ENCODE measurements around the gene IFNA21. TPM values are rescaled to one million over a fixed set of nuclear protein-coding genes. Genes with fewer than 3 reads are reported as not detected.
"Not testable (repeated sequence)": the region's sequence is repeated elsewhere in the genome, so short reads cannot be mapped to it uniquely, and the experiment has no call there.

Gene IFNA21
- polyA plus RNA-seq, 1 donor from 2014 or later: not detected

DNA sequence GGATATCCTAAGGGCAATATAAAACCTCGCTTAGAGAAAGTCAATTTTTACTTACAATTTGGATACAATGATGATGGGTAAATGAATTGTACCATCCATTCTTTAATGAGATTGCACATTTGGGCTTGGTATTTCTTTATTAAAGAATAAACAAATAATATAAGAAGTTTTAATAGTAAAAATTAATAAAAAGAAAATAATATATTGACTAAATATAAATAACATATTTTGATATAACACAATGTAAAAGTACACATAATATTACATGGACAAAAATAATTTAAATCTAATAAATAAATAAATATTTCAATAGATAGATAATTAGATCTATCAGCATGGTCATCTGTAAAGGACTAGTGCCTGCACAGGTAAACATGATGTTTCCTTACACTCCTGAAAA is 944 bp downstream of the IFNA21 start:
- Mint-ChIP-seq H3K27me3 (peaks cover 4% of the 10 kb centered on the region), H3K4me1 (peaks cover 0 to 5% (median 2%) of the 10 kb centered on the region in 3 donors), H3K9me3 (no peaks in the 10 kb centered on the region), H3K27ac (no peak overlapping the region), H3K4me3 (no peak overlapping the region), H3K36me3 (no peaks in the 10 kb centered on the region)

DNA sequence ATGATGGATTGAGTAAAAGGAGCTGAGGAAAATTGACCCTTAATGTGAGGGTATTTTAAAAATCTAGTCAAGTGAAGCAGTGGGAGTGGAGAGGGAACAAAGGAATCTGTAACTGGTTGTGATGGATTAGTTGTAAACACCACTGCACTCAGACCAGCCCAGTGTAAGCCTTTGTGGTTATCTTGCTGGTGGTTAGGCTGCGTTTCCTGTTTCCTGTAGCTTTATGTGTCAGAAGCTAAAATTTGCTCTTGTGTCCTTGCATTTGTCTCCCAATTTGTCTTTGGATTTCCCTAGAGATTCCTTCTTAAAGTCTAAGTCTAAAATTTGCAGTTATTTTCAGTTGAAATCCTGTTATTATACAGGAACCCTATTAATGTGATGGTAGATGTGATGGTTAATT is 6.3 kb downstream of the IFNA21 start:
- Mint-ChIP-seq H3K27me3 (peaks cover 3% of the 10 kb centered on the region), H3K4me3 (no peak overlapping the region), H3K9me3 (peaks cover 0 to 3% (median 0%) of the 10 kb centered on the region in 3 donors), H3K36me3 (no peaks in the 10 kb centered on the region), H3K4me1 (peaks cover 2 to 12% (median 5%) of the 10 kb centered on the region in 3 donors), H3K27ac (no peak overlapping the region)

DNA sequence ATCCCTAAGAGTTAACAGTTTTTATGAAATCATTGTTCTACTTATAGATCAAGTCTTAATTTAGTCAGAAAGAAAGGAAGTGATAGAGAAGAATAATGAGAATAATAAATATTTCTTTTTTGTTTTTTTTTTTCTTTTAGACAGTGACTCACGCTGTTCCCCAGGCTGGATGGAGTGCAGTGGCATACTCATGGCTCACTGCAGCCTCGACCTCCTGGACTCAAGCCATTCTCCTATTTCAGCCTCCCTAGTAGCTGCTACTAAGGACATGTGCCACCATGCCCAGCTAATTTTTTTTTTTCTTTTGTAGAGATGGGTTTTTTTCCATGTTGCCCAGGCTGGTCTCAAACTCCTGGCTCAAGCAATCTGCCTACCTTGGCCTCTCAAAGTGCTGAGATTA is 11.0 kb downstream of the IFNA21 start:
- H3K9me3 Mint-ChIP-seq: peaks cover 0 to 3% (median 0%) of the 10 kb centered on the region in 3 donors
- no peak overlapping the region for H3K4me3 Mint-ChIP-seq
- no peaks in the 10 kb centered on the region for H3K36me3 Mint-ChIP-seq
- H3K27ac Mint-ChIP-seq: no peak overlapping the region
- H3K27me3 Mint-ChIP-seq: peaks cover 3% of the 10 kb centered on the region
- peaks cover 0 to 7% (median 5%) of the 10 kb centered on the region in 3 donors for H3K4me1 Mint-ChIP-seq

DNA sequence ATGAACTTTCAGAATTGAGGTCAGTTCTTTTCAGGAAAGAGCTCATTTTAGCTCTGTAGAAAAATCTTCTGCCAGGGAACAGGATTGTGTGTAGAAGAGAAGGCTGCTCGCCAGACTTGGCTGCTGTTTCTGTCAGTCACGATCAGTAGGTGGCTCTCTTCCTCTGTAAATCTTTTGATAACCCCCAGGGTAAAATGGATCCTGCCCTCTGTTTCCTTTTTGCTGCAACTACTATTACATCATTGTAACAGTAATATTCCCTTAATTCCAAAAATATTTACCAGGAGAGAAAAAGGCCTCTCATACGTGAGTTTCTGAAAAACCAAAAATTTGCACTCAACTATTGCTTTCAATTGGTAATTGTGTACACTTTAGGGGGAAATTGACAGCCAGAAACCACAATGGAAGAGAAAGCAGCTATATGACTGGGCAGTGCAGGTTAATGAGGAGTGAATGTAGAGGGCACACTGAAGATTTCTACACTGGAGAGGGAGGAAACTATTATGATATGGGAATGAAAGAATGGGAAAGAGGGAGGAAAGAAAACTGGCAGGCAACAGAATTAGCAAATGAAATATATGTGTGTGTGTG is 12.3 kb downstream of the IFNA21 start:
- Mint-ChIP-seq H3K27me3 (peaks cover 3% of the 10 kb centered on the region), H3K9me3 (peaks cover 0 to 3% (median under 1%) of the 10 kb centered on the region in 3 donors), H3K4me1 (peaks cover 0 to 2% (median 0%) of the 10 kb centered on the region in 3 donors), H3K27ac (no peak overlapping the region), H3K4me3 (no peak overlapping the region), H3K36me3 (no peaks in the 10 kb centered on the region)

DNA sequence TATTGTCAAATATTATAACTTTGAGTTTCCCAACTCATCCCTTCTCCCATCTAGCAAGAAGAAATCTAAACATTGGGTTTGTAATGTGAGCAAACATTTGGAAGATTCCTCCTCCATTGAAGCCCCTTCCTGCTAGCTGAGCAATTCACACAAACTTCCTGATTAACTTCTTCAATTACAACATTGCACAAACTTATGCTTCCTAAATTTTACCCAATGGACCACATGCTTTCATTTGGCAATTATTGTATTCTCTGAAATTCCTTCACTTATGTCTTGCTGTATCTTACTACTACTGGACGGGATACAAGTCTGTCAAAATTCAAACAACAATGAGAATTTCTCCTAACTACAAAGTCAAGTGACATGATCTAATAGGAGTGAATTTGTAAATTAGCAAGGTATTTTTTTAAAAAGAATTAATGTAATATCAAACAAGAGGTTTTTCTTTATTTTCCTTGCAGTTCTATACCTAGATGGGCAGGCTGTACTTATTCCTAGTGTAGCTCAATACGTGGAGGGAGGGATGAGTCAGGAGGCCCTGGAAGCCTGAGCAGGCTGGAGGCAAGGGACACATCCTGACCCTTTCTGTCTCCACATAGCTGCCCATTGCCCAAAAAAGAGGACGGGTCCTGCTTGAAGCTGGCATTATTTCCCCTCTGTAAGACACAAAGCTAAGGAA is 13.0 kb downstream of the IFNA21 start:
- peaks cover 0 to 6% (median 4%) of the 10 kb centered on the region in 3 donors for H3K9me3 Mint-ChIP-seq
- no peaks in the 10 kb centered on the region for H3K36me3 Mint-ChIP-seq
- H3K4me1 Mint-ChIP-seq: no peaks in the 10 kb centered on the region
- no peak overlapping the region for H3K4me3 Mint-ChIP-seq
- H3K27ac Mint-ChIP-seq: no peak overlapping the region
- H3K27me3 Mint-ChIP-seq: peaks cover 3% of the 10 kb centered on the region

DNA sequence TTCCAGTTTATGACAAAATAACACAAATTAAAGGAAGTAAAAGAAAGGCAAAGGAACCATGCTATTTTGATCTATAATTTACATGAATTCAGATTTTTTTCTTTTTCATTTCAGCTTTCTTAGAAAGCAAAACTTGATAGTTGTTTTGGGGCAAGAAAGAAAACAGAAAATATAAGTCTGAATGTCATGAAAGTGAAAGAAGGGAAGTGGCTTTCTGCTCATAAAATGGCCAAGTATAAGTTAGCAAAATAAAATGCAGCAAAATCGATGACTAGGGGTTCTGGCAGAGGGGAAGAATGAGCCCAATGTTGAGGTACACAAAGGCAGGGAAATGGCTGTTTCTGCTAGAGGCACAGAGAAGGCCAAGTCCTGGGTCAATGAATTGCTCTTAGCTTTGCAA is 21.9 kb downstream of the IFNA21 start:
- Mint-ChIP-seq H3K27me3 (peaks cover under 1% of the 10 kb centered on the region), H3K4me3 (peak overlapping the region in 2 of 4 donors; percentile 60 to 85), H3K36me3 (no peaks in the 10 kb centered on the region), H3K27ac (no peak overlapping the region), H3K9me3 (peaks cover 0 to 11% (median 9%) of the 10 kb centered on the region in 3 donors), H3K4me1 (peaks cover 10 to 21% (median 17%) of the 10 kb centered on the region in 3 donors)

DNA sequence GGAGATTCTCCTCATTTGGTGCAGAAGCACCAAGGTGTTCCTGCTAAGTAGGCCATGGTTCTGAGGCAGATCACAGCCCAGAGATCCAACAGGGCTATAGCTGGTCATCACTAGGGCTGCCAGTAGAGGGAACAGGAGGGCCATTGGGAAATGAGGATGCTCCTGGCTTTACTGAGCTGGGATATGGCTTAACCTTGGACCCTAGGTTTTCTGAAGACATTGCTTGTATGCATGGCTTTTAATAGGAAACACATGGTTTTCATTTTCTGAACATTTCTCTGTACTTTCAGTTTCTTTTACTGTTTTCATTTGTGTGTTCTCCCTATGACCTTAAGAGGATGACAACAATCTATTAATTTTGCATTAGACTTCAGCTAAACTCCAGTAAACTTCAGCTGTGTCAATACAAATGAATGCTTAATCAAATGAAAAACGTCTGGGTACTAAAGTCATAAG is 25.0 kb downstream of the IFNA21 start, which contains the start of gene IFNW1:
Gene IFNW1, minus strand, starts transcription at position 406 of the 456 bp plus-strand sequence. Its CDS starts 262 bp downstream, at position 144.
- H3K9me3 Mint-ChIP-seq: no peaks in the 10 kb centered on the region
- no peaks in the 10 kb centered on the region for H3K36me3 Mint-ChIP-seq
- H3K4me1 Mint-ChIP-seq: peaks cover 10 to 21% (median 17%) of the 10 kb centered on the region in 3 donors
- H3K27me3 Mint-ChIP-seq: peaks cover 3% of the 10 kb centered on the region
- peak within 1 kb of the TSS in 1 of 3 donors; percentile 60 for H3K27ac Mint-ChIP-seq
- peak within 1 kb of the TSS in 1 of 4 donors; percentile 29 for H3K4me3 Mint-ChIP-seq

DNA sequence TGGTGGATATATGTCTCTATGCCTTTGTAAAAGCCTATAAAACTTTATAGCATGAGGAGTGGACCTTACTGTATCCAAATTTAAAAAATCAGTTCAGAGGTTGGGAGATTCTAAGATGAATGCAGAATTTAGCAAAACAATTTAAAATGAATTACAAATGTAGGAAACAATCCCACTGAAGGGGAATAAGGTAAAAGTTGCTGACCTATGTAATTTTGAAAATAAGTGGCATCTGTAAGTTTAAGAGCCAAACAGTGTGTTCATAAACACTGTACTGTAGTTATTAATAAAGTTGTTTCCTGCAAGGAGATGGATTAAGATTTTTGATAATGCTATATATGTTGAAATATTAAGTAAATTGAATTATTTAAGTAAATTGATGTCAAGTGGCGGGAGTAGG is 29.4 kb downstream of the IFNA21 start:
- H3K27ac Mint-ChIP-seq: no peak overlapping the region
- H3K9me3 Mint-ChIP-seq: no peaks in the 10 kb centered on the region
- H3K27me3 Mint-ChIP-seq: peaks cover 12% of the 10 kb centered on the region
- H3K4me1 Mint-ChIP-seq: peaks cover 0 to 5% (median 4%) of the 10 kb centered on the region in 3 donors
- H3K4me3 Mint-ChIP-seq: no peak overlapping the region
- H3K36me3 Mint-ChIP-seq: no peaks in the 10 kb centered on the region

DNA sequence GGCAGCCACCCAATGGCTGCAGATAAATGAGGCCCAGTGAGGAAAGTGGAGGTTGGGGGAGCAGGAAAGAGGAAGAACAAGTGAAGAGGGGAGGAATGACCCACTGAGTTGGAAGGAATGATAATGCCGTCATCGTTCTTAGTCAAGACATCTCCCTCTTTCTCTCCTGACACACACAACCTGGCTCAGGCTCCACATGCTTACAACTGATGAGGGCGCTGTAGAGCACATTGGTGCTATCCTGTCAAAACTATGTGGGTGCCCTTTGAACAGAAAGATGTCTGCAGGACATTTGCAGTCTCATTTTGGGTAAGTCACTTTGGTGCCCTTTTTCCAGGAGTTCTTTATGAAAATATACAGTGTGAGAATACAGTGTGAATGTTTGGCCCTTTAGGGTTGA is 30.7 kb downstream of the IFNA21 start:
- Mint-ChIP-seq H3K36me3 (no peaks in the 10 kb centered on the region), H3K27ac (no peak overlapping the region), H3K4me3 (no peak overlapping the region), H3K27me3 (peaks cover 12% of the 10 kb centered on the region), H3K9me3 (no peaks in the 10 kb centered on the region), H3K4me1 (no peaks in the 10 kb centered on the region)

DNA sequence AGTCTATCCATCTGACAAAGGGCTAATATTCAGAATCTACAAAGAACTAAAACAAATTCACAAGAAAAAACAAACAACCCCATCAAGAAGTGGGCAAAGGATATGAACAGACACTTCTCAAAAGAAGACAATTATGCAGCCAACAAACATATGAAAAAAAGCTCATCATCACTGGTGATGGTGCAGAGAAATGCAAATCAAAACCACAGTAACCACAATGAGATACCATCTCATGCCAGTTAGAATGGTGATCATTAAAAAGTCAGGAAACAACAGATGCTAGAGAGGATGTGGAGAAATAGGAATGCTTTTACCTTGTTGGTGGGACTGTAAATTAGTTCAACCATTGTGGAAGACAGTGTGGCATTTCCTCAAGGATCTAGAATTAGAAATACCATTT is 38.3 kb downstream of the IFNA21 start:
- H3K36me3 Mint-ChIP-seq, H3K27ac Mint-ChIP-seq, H3K27me3 Mint-ChIP-seq, H3K4me1 Mint-ChIP-seq, H3K9me3 Mint-ChIP-seq, H3K4me3 Mint-ChIP-seq: not testable (repeated sequence)

DNA sequence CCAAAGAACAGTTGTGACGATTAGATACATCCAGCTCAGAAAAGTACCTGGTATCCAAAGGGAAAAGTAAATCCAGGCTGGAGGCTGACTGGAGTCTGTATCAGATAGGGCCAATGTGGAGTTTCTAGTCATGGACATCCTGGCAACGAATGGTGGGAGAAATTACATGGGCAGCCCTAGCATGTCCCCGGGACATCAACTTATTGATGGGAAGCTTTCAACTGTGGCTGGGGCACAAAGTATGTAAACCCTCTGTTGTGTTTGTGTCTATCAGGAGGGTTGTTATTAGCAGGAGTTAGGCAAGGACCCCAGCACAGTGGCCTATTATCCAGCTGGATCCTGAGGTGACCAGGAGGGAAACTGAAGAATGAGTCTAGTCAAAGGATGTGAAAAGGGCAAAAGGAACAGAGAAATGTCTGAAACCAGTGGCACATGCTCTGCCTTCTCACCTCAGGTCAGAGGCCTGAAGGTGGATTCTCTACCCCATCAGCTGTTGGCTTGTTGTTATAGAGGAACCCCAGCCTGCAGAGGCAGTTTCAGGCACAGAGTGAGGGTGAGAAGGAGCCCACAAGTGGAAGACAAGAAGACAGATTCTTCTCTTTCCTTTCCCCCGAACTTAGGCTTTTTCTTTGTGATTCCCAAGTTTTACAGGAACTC is 44.7 kb downstream of the IFNA21 start:
- peaks cover 4% of the 10 kb centered on the region for H3K27me3 Mint-ChIP-seq
- H3K27ac Mint-ChIP-seq: no peak overlapping the region
- H3K36me3 Mint-ChIP-seq: no peaks in the 10 kb centered on the region
- no peak overlapping the region for H3K4me3 Mint-ChIP-seq
- H3K4me1 Mint-ChIP-seq: no peaks in the 10 kb centered on the region
- peaks cover 0 to 3% (median 0%) of the 10 kb centered on the region in 3 donors for H3K9me3 Mint-ChIP-seq

DNA sequence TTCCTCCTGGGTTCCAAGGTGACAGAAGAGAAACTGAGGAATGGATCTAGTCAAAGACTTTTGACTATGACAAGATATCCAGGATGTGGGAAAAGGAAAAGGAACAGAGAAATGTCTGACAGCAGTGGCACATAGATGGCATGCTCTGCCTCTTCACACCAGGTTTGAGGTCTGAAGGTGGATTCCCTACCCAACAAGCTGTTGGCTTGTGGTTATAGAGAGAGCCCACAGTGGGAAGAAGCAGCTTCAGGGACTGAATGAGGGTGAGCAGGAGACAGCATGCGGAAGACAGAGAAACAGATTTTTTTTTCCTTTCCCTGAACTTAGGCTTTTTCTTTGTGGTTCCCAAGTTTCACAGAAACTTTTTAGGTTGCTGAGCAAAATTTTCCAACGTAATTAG is 45.4 kb downstream of the IFNA21 start:
- no peaks in the 10 kb centered on the region for H3K36me3 Mint-ChIP-seq
- no peak overlapping the region for H3K27ac Mint-ChIP-seq
- H3K27me3 Mint-ChIP-seq: peaks cover 3% of the 10 kb centered on the region
- no peaks in the 10 kb centered on the region for H3K4me1 Mint-ChIP-seq
- no peak overlapping the region for H3K4me3 Mint-ChIP-seq
- peaks cover 0 to 3% (median 0%) of the 10 kb centered on the region in 3 donors for H3K9me3 Mint-ChIP-seq

DNA sequence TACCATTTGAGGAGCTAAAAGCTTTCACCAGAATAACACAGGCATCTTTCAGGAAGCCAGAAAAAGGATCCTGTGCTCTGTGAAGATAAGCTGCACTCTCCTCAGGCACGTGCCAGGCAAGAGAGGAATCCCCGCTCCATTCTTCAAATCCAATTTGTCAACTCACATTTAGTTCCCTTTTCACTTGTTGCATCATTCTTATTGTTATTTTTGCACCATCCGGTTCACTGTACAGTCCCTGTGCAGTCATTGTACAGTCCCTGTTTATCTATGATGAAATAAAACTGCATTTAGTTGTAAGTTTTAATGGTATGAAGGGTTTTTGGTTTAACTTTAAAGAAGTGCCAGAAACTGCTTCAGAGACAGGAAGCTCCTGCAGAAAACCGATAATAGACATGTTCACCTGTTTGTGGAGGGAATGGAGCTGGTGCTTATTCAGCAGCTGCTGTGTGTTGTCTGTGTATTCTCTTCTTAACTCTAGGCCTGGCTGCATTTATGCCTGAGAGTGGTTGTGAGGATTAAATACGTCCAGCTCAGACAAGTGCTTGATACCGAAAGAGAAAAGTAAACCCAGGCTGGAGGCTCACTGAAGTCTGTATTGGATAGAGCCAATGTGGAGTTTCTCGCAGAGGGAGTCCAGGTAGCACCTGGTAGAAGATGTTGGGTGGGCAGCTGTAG is 47.2 kb downstream of the IFNA21 start:
- peak overlapping the region in 1 of 4 donors; percentile 35 for H3K4me3 Mint-ChIP-seq
- no peaks in the 10 kb centered on the region for H3K36me3 Mint-ChIP-seq
- H3K27ac Mint-ChIP-seq: no peak overlapping the region
- no peaks in the 10 kb centered on the region for H3K4me1 Mint-ChIP-seq
- H3K9me3 Mint-ChIP-seq: peaks cover 0 to 2% (median 0%) of the 10 kb centered on the region in 3 donors
- no peaks in the 10 kb centered on the region for H3K27me3 Mint-ChIP-seq
